DLD1 (cell line): Measurements from ENCODE around the gene MED13L.

ENCODE experiments used
- in situ Hi-C: cut with HindIII; loops from 2 replicates; pipeline ENCODE4 v1.10.0; 2017; ENCODE audit warnings: low sequenced_read_pairs

The MED13L gene

GRCh38 chr12:116280595-116281290 is 3.2 kb upstream of the MED13L start:
- in situ Hi-C loops, result no loop called here

DNA sequence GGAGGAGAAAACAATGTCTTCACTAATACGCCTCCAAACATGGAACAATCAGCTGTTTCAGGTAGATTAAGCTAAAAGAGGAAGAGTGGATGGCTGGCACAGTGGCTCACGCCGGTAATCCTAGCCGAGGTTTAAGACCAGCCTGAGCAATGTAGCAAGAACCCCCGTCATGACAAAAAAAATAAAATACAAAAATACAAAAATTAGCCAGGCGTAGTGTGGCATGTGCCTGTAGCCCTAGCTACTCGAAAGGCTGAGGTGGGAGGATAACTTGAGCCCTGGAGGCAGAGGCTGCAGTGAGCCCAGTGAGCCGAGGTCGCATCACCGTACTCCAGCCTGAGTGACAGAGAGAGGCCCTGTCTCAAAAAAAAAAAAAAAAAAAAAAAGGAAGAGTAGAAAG is 1.2 kb upstream of the MED13L start:
- in situ Hi-C loops, result no loop called here

DNA sequence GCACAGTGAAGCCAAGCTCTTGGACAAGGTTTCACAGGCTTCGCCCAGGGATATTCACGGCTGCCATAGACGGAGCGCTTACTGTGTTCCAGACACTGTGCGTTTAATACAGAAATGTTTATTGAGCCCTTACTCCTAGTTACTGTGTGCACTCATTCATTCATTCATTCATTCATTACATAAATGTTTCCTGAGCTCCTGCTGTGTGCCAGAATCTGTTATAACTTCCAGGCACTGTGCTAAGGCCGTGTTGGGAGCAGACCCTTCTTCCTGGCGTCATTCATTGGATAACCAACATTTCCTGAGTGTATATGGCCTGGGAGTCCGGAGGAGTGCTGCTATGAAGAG is 760 bp upstream of the MED13L start:
- in situ Hi-C loops, result no loop called here

- in situ Hi-C loops, result no loop called here
Measured at GRCh38 chr12:116276652-116277466, 634 bp downstream of the MED13L start.

- in situ Hi-C loops, result no loop called here
Measured at GRCh38 chr12:116274551-116275375, 2.7 kb downstream of the MED13L start.

- in situ Hi-C loops, result no loop called here
Measured at GRCh38 chr12:116273813-116274550, 3.5 kb downstream of the MED13L start.

DNA sequence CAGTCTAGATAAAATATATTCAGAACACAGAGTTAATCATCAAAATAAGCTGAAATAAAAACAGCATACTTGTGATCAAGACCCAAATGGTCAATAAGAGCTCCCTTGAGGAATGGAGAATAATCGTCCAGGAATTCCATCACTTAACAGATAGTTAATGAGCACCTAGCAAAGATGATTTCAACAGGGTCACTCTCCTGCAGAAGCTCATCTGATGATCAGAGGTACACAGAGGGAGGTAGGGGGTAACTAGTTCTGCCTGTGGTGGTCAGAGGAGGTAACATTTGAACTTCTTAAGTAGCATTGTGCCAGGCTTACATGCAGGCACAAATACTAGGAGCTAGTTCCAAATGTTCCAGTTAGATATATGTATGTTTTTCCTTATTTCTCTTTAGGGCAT is 9.5 kb downstream of the MED13L start:
- in situ Hi-C loops, result no loop called here

GRCh38 chr12:116266631-116267349 is 10.7 kb downstream of the MED13L start:
- in situ Hi-C loops, result no loop called here

- in situ Hi-C loops, result no loop called here
Measured at GRCh38 chr12:116266168-116266601, 11.3 kb downstream of the MED13L start.

- in situ Hi-C loops, result no loop called here
Measured at GRCh38 chr12:116265351-116266147, 11.9 kb downstream of the MED13L start.

DNA sequence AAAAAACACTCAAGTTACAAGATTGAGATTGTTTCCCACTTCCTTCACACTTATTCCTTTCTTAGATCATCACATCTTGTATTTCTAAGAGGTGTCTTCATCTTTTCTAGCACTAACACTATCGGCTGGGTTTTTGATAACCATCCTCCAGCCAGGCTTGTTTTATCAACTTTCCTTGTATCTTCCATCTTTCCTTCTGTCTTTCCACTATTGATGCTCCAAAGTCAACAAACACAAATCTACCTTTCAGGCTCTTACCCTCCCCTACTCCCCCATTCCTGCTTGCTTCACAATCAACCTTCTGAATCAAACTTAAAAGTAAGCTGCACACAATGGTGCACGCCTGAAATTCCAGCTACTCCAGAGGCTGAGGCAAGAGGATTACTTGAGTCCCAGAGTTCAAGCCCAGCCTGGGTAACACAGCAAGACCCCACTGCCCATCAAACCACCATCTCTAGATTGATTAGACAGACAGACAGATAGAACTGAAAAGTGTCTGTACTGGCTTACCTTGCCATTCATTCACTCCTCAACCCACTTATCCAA is 12.9 kb downstream of the MED13L start:
- in situ Hi-C loops, result no loop called here

GRCh38 chr12:116263844-116264243 is 13.6 kb downstream of the MED13L start:
- in situ Hi-C loops, result no loop called here

GRCh38 chr12:116263431-116263830 is 14.1 kb downstream of the MED13L start:
- in situ Hi-C loops, result no loop called here

DNA sequence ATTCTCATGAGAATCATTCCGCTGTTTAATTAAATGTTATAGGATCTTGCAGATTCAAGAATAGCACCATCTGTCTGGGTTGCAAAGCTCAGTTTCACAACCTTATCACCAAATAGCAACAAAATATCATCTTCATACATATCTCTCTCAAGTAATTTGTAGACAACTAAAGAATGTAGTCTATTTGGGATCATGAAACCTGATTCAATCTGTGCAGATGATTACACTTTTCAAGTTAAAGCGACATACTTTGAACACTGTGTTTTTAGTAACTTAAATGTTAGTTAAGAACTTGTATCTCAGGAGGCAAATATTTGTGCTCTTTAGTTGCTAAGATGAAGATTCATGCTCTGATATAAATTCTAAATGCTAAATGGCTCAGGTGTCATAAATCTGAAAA is 14.8 kb downstream of the MED13L start:
- in situ Hi-C loops, result no loop called here

GRCh38 chr12:116261525-116262100 is 15.9 kb downstream of the MED13L start:
- in situ Hi-C loops, result no loop called here

GRCh38 chr12:116259800-116260577 is 17.5 kb downstream of the MED13L start:
- in situ Hi-C loops, result no loop called here

DNA sequence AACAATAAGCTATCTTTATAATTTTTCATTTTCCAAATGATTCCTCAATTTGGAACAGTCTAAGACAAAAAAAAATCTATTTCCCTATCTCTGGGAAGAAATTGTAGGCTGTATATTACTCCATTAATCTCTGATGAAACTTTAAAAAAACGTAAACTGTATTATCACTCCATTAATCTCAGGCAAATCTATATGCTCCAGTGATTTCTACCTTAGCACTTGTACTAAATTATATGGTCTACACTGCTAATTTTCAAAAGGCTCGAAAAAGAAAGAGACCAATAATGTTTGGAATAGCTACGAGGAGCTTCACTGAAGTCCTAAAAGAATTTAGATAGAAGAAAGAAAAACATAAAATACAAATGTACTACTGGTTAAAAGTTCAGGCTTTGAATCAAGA is 19.7 kb downstream of the MED13L start:
- in situ Hi-C loops, result no loop called here

- in situ Hi-C loops, result no loop called here
Measured at GRCh38 chr12:116257215-116257614, 20.3 kb downstream of the MED13L start.
